GM12878 (cell line): ENCODE measurements around the gene RAB8A. TPM values are rescaled to one million over a fixed set of nuclear protein-coding genes. Genes with fewer than 3 reads are reported as not detected.

Experiments used
- CBX5 ChIP-seq: sonication (generic); IDR thresholded peaks from 2 replicates; pipeline ENCODE4 v1.6.1; 2016; ENCODE audit warnings: low read depth, moderate library complexity, mild to moderate bottlenecking, inconsistent platforms
- CREM ChIP-seq: IDR thresholded peaks from 2 replicates; pipeline ENCODE4 v1.6.1; 2014; ENCODE audit warnings: antibody characterized with exemption, low read depth
- EED ChIP-seq: sonication (generic); IDR thresholded peaks from 2 replicates; pipeline ENCODE4 v1.6.1; 2016; ENCODE audit warnings: antibody characterized with exemption, low read depth
- ELK1 ChIP-seq: IDR thresholded peaks from 2 replicates; pipeline ENCODE4 v1.6.1; 2012; ENCODE audit warnings: low read depth, low read length, improper control_type of control experiment
- FOXM1 ChIP-seq: IDR thresholded peaks from 2 replicates; pipeline ENCODE4 v1.6.1; 2012; ENCODE audit warnings: low read depth, mild to moderate bottlenecking, inconsistent platforms, low read length, moderate library complexity
- MLLT1 ChIP-seq: fragments of 450-650 bp; IDR thresholded peaks from 2 replicates; pipeline ENCODE4 v1.6.1; 2016; ENCODE audit warnings: mild to moderate bottlenecking
- MTA2 ChIP-seq: fragments of 450-650 bp; IDR thresholded peaks from 2 replicates; pipeline ENCODE4 v1.6.1; 2016; ENCODE audit warnings: low read depth, mild to moderate bottlenecking, moderate library complexity
- MXI1 ChIP-seq: fragments of 150-350 bp; IDR thresholded peaks from 2 replicates; pipeline ENCODE4 v1.6.1; 2011; ENCODE audit warnings: low read depth, mild to moderate bottlenecking, inconsistent platforms, low read length, improper control_type of control experiment
- NFXL1 ChIP-seq: fragments of 450-650 bp; IDR thresholded peaks from 2 replicates; pipeline ENCODE4 v1.6.1; 2017; ENCODE audit warnings: antibody characterized with exemption, mild to moderate bottlenecking, borderline replicate concordance
- NR2C1 ChIP-seq: fragments of 450-650 bp; IDR thresholded peaks from 2 replicates; pipeline ENCODE4 v1.6.1; 2017; ENCODE audit warnings: antibody characterized with exemption, mild to moderate bottlenecking, moderate library complexity
- PAX8 ChIP-seq: fragments of 450-650 bp; IDR thresholded peaks from 2 replicates; pipeline ENCODE4 v1.6.1; 2017; ENCODE audit warnings: mild to moderate bottlenecking, moderate library complexity
- RELB ChIP-seq: fragments of 450-650 bp; IDR thresholded peaks from 2 replicates; pipeline ENCODE4 v1.6.1; 2017; ENCODE audit warnings: low read depth, mild to moderate bottlenecking, moderate library complexity
- RFX5 ChIP-seq: IDR thresholded peaks from 2 replicates; pipeline ENCODE4 v1.6.1; 2011; ENCODE audit warnings: low read depth, low read length, improper control_type of control experiment
- SMAD1 ChIP-seq: fragments of 450-650 bp; IDR thresholded peaks from 2 replicates; pipeline ENCODE4 v1.6.1; 2018; ENCODE audit warnings: mild to moderate bottlenecking, low read depth; ENCODE audit not compliant: partially characterized antibody
- SMC3 ChIP-seq: IDR thresholded peaks from 2 replicates; pipeline ENCODE4 v1.6.1; 2011; ENCODE audit warnings: low read length, improper control_type of control experiment, borderline replicate concordance
- WRNIP1 ChIP-seq: IDR thresholded peaks from 2 replicates; pipeline ENCODE4 v1.6.1; 2011; ENCODE audit warnings: low read depth, low read length, improper control_type of control experiment, borderline replicate concordance
- YBX1 ChIP-seq: fragments of 450-650 bp; IDR thresholded peaks from 2 replicates; pipeline ENCODE4 v1.6.1; 2016; ENCODE audit warnings: antibody characterized with exemption
- ZBED1 ChIP-seq: IDR thresholded peaks from 2 replicates; pipeline ENCODE4 v1.6.1; 2016; ENCODE audit warnings: borderline replicate concordance
- ZBTB11 ChIP-seq: fragments of 450-650 bp; formaldehyde crosslinking; IDR thresholded peaks from 2 replicates; pipeline ENCODE4 v1.5.0; 2022; ENCODE audit warnings: mild to moderate bottlenecking, missing genetic modification characterization
- ZBTB4 ChIP-seq: fragments of 450-650 bp; formaldehyde crosslinking; IDR thresholded peaks from 2 replicates; pipeline ENCODE4 v1.4.0; 2022; ENCODE audit warnings: mild to moderate bottlenecking, moderate library complexity
- ZZZ3 ChIP-seq: IDR thresholded peaks from 2 replicates; pipeline ENCODE4 v1.6.1; 2011; ENCODE audit warnings: low read depth; ENCODE audit not compliant: control insufficient read depth, insufficient read length
- polyA plus RNA-seq, 11 experiments: library from polyadenylated mRNA; depleted of rRNA in 4 of 11; unstranded in 6 of 11; stranded (reverse) in 5 of 11; fragments of >200 nt; fragmentation: Nextera tagmentation in 4 of 11; fragmentation: Illumina TruSeq in 1 of 11; extraction: Ambion mirVana in 4 of 11; extraction: Trizol in 1 of 11; gene quantifications; 1 replicate in 1 of 11; 2 replicates in 10 of 11; pipeline versions ENCODE4 v1.2.1 to v1.2.3, GENCODE V29; 2011 to 2016; ENCODE audit warnings: inconsistent platforms in 2 of 11, missing spikeins in 2 of 11, low read depth in 1 of 11
- total RNA-seq, 4 experiments: library from RNA; depleted of rRNA in 3 of 4; stranded (reverse); fragments of >200 nt in 3 of 4; fragmentation: Illumina TruSeq in 1 of 4; extraction: Trizol in 1 of 4; gene quantifications; 2 replicates each; pipeline versions ENCODE4 v1.2.1 to v1.2.3, GENCODE V29; 2013 to 2021

Gene RAB8A
- total and polyA plus RNA-seq, 10 of the 15 experiments (the other 5 are each of a cell fraction or from before 2014, with no cell fraction given) = 23.9 to 314 (median 185) TPM

GRCh38 chr19:16139752-16140151, 28.1 kb downstream of the RAB8A start (continued):
- TF ChIP-seq PAX8 = no peak
- 0 out of 2 replicates have a peak, but pooled peaks have one; percentile 70 for TF ChIP-seq MLLT1
- no peak for TF ChIP-seq SMC3
- TF ChIP-seq ZBED1 = peak; percentile 89
- peak; percentile 79 for TF ChIP-seq MTA2
- no peak for TF ChIP-seq WRNIP1
- TF ChIP-seq NR2C1 = no peak
- TF ChIP-seq SMAD1 = no peak
- peak; percentile 59 for TF ChIP-seq RELB
- TF ChIP-seq ELK1 = no peak
- no peak for TF ChIP-seq ZBTB11
- TF ChIP-seq FOXM1 = peak; percentile 80; the same call in 1 of the 2 replicates
- TF ChIP-seq RFX5 = no peak
- TF ChIP-seq YBX1 = no peak
- TF ChIP-seq EED = peak; percentile 90
- peak; percentile 81; the same call in 1 of the 2 replicates for TF ChIP-seq CREM
- TF ChIP-seq ZZZ3 = no peak
- TF ChIP-seq ZBTB4 (CRISPR knock-in tag) = no peak
- 0 out of 2 replicates have a peak, but pooled peaks have one; percentile 29 for TF ChIP-seq CBX5
- TF ChIP-seq NFXL1 = no peak
- TF ChIP-seq MXI1 = no peak
